Type B pancreatic cell (in vitro differentiated cells): ENCODE results near the gene ESRRA. TPM values are rescaled to one million over a fixed set of nuclear protein-coding genes. Genes with fewer than 3 reads are reported as not detected.

Experiments used
- DNase-seq: peaks from one replicate; pipeline ENCODE4 v3.0.0; 2021; ENCODE audit warnings: mixed read lengths; ENCODE audit not compliant: unreplicated experiment; ENCODE audit errors: extremely low spot score
- H3K27ac Mint-ChIP-seq: 2 replicates; pipeline ENCODE4 v1.8.0; 2021; ENCODE audit warnings: mild to moderate bottlenecking, mixed read lengths
- H3K27me3 Mint-ChIP-seq: 2 replicates; pipeline ENCODE4 v1.8.0; 2021; ENCODE audit warnings: mixed read lengths
- H3K36me3 Mint-ChIP-seq: 2 replicates; pipeline ENCODE4 v1.8.0; 2021; ENCODE audit warnings: mixed read lengths
- H3K4me1 Mint-ChIP-seq: one replicate; pipeline ENCODE4 v1.8.0; 2021; ENCODE audit warnings: mixed read lengths; ENCODE audit not compliant: unreplicated experiment
- H3K4me3 Mint-ChIP-seq: 2 replicates; pipeline ENCODE4 v1.8.0; 2021; ENCODE audit warnings: mild to moderate bottlenecking, mixed read lengths
- H3K9me3 Mint-ChIP-seq: 2 replicates; pipeline ENCODE4 v1.8.0; 2021; ENCODE audit warnings: mixed read lengths
- total RNA-seq: library from RNA; stranded (reverse); gene quantifications from 2 replicates; pipeline ENCODE4 v1.2.1, GENCODE V29; 2021; ENCODE audit warnings: low replicate concordance
- TF ChIP-seq, protein P1 (sequence below): fragments of 200-600 bp; sonication (generic); conservative IDR thresholded peaks from 2 replicates; pipeline ENCODE4 v1.5.0; 2021; ENCODE audit warnings: antibody characterized with exemption, mild to moderate bottlenecking

The ESRRA gene
- total RNA-seq, 1 donor from 2014 or later = 41.7 TPM

- Mint-ChIP-seq H3K4me3 (peak overlapping the region; percentile 100), H3K4me1 (peaks cover 19% of the 10 kb centered on the region), H3K27ac (peak overlapping the region; percentile 99), H3K36me3 (peaks cover 4% of the 10 kb centered on the region), H3K27me3 (peaks cover 5% of the 10 kb centered on the region), H3K9me3 (no peaks in the 10 kb centered on the region)
- no peak for DNase-seq
- TF ChIP-seq, protein P1, sequence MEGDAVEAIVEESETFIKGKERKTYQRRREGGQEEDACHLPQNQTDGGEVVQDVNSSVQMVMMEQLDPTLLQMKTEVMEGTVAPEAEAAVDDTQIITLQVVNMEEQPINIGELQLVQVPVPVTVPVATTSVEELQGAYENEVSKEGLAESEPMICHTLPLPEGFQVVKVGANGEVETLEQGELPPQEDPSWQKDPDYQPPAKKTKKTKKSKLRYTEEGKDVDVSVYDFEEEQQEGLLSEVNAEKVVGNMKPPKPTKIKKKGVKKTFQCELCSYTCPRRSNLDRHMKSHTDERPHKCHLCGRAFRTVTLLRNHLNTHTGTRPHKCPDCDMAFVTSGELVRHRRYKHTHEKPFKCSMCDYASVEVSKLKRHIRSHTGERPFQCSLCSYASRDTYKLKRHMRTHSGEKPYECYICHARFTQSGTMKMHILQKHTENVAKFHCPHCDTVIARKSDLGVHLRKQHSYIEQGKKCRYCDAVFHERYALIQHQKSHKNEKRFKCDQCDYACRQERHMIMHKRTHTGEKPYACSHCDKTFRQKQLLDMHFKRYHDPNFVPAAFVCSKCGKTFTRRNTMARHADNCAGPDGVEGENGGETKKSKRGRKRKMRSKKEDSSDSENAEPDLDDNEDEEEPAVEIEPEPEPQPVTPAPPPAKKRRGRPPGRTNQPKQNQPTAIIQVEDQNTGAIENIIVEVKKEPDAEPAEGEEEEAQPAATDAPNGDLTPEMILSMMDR = peak; percentile 15
These were observed 36.3 kb upstream of the ESRRA start for GRCh38 chr11:64268893-64269539.

GRCh38 chr11:64269540-64270220, 35.6 kb upstream of the ESRRA start:
- no peaks in the 10 kb centered on the region for H3K9me3 Mint-ChIP-seq
- H3K4me3 Mint-ChIP-seq = peak overlapping the region; percentile 100
- peak overlapping the region; percentile 99 for H3K27ac Mint-ChIP-seq

GRCh38 chr11:64275031-64275800, 30.1 kb upstream of the ESRRA start:
- no peak overlapping the region for H3K27ac Mint-ChIP-seq

More at GRCh38 chr11:64269540-64270220, 35.6 kb upstream of the ESRRA start:
- TF ChIP-seq, protein P1 = peak; percentile 14
- peak; percentile 98 for DNase-seq
- H3K36me3 Mint-ChIP-seq = peaks cover 4% of the 10 kb centered on the region
- peaks cover 19% of the 10 kb centered on the region for H3K4me1 Mint-ChIP-seq
- H3K27me3 Mint-ChIP-seq = peaks cover 5% of the 10 kb centered on the region

DNA sequence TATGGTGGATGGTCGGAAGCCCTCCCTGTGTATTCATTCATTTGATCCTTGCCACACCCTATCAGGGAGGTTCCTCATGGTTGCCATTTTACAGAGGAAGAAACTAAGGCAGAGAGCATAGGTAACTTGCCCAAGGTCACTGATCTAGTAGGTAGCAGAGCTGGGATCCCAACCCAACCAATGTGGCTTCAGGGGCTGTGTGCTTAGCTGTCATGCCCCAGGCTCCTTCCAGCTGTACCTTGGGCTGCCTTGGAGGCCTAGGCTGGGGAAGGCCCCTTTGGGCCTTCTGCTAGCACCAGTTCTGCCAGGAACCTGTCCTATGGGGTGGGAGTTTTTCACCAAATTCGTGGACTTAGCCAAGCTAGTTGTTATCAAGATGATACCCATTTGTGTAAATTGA, 29.5 kb upstream of the ESRRA start:
- DNase-seq = no peak
- Mint-ChIP-seq H3K4me3 (no peak overlapping the region), H3K27me3 (no peaks in the 10 kb centered on the region), H3K27ac (no peak overlapping the region), H3K4me1 (peaks cover 7% of the 10 kb centered on the region), H3K9me3 (no peaks in the 10 kb centered on the region), H3K36me3 (peaks cover 4% of the 10 kb centered on the region)
- TF ChIP-seq, protein P1 = no peak

More at GRCh38 chr11:64275031-64275800, 30.1 kb upstream of the ESRRA start:
- Mint-ChIP-seq H3K36me3 (peaks cover 4% of the 10 kb centered on the region), H3K9me3 (no peaks in the 10 kb centered on the region), H3K27me3 (peaks cover 2% of the 10 kb centered on the region), H3K4me3 (no peak overlapping the region), H3K4me1 (peaks cover 7% of the 10 kb centered on the region)
- DNase-seq = no peak
- TF ChIP-seq, protein P1 = no peak

GRCh38 chr11:64276653-64277431, 28.5 kb upstream of the ESRRA start:
- Mint-ChIP-seq H3K4me1 (peaks cover 6% of the 10 kb centered on the region), H3K27ac (no peak overlapping the region), H3K4me3 (no peak overlapping the region), H3K36me3 (peaks cover 11% of the 10 kb centered on the region), H3K9me3 (no peaks in the 10 kb centered on the region), H3K27me3 (no peaks in the 10 kb centered on the region)
- TF ChIP-seq, protein P1 = no peak
- peak; percentile 66 for DNase-seq
